Bone marrow (tissue), 2 donors: ENCODE results near the gene CYREN.
"Not testable (repeated sequence)": the region's sequence is repeated elsewhere in the genome, so short reads cannot be mapped to it uniquely, and the experiment has no call there.

Experiments
- DNase-seq, 2 donors: peaks; one replicate each; lab custom pipeline; 2025; lab: John Stamatoyannopoulos, UW

Gene CYREN

GRCh38 chr7:135159359-135160085 is 11.0 kb downstream of the CYREN start:
- DNase-seq = peak in 1 of 2 donors; percentile 3

- no peak for DNase-seq
These were observed 11.6 kb downstream of the CYREN start for GRCh38 chr7:135158874-135159273.

GRCh38 chr7:135158141-135158655 is 12.3 kb downstream of the CYREN start:
- no peak for DNase-seq

GRCh38 chr7:135156290-135156689 is 14.2 kb downstream of the CYREN start:
- no peak for DNase-seq

- DNase-seq = no peak
These were observed 15.8 kb downstream of the CYREN start for GRCh38 chr7:135154734-135155133.

GRCh38 chr7:135152442-135152841 is 18.1 kb downstream of the CYREN start:
- no peak for DNase-seq

GRCh38 chr7:135151533-135151932 is 19.0 kb downstream of the CYREN start:
- peak in 1 of 2 donors; percentile 37 for DNase-seq

- DNase-seq = peak in 1 of 2 donors; percentile 69
These were observed 19.4 kb downstream of the CYREN start for GRCh38 chr7:135151132-135151531.

- DNase-seq = no peak
These were observed 20.3 kb downstream of the CYREN start for GRCh38 chr7:135150072-135150782.

- DNase-seq = peak in 1 of 2 donors; percentile 85
These were observed 22.4 kb downstream of the CYREN start, which contains the start of gene TMEM140 for GRCh38 chr7:135147899-135148721. Gene TMEM140 (plus strand): TSS chr7:135148072. CDS start chr7:135164442, 16,370 bp downstream.

GRCh38 chr7:135147341-135147898 is 23.1 kb downstream of the CYREN start:
- DNase-seq = peak in 1 of 2 donors; percentile 57

GRCh38 chr7:135143885-135144668 is 26.4 kb downstream of the CYREN start:
- no peak for DNase-seq

GRCh38 chr7:135129579-135129978 is 40.9 kb downstream of the CYREN start:
- DNase-seq = no peak

GRCh38 chr7:135128931-135129330 is 41.6 kb downstream of the CYREN start:
- DNase-seq = no peak

GRCh38 chr7:135124631-135125030 is 45.9 kb downstream of the CYREN start:
- DNase-seq = not testable (repeated sequence)

- no peak for DNase-seq
These were observed 48.6 kb downstream of the CYREN start for GRCh38 chr7:135121868-135122267.

- no peak for DNase-seq
These were observed 53.4 kb downstream of the CYREN start for GRCh38 chr7:135117096-135117495.
